GM18526 (cell line): ENCODE data around the gene TRIM29.

Experiments used
- POLR2A ChIP-seq: IDR thresholded peaks from 3 replicates; pipeline ENCODE4 v1.6.1; 2011; ENCODE audit not compliant: insufficient read length; ENCODE audit errors: extremely low read depth

TRIM29 gene

GRCh38 chr11:120147094-120147949 lies 9.4 kb upstream of the TRIM29 start:
- no peak for TF ChIP-seq POLR2A

- no peak for TF ChIP-seq POLR2A
These were observed 8.6 kb upstream of the TRIM29 start for GRCh38 chr11:120146413-120147093.

- no peak for TF ChIP-seq POLR2A
These were observed 6.6 kb upstream of the TRIM29 start for GRCh38 chr11:120144501-120144900.

- TF ChIP-seq POLR2A, result no peak
These were observed 4.7 kb upstream of the TRIM29 start for GRCh38 chr11:120142441-120143100.

- TF ChIP-seq POLR2A, result no peak
These were observed 4.0 kb upstream of the TRIM29 start for GRCh38 chr11:120141768-120142423.

GRCh38 chr11:120141113-120141767 lies 3.3 kb upstream of the TRIM29 start:
- TF ChIP-seq POLR2A, result no peak

DNA sequence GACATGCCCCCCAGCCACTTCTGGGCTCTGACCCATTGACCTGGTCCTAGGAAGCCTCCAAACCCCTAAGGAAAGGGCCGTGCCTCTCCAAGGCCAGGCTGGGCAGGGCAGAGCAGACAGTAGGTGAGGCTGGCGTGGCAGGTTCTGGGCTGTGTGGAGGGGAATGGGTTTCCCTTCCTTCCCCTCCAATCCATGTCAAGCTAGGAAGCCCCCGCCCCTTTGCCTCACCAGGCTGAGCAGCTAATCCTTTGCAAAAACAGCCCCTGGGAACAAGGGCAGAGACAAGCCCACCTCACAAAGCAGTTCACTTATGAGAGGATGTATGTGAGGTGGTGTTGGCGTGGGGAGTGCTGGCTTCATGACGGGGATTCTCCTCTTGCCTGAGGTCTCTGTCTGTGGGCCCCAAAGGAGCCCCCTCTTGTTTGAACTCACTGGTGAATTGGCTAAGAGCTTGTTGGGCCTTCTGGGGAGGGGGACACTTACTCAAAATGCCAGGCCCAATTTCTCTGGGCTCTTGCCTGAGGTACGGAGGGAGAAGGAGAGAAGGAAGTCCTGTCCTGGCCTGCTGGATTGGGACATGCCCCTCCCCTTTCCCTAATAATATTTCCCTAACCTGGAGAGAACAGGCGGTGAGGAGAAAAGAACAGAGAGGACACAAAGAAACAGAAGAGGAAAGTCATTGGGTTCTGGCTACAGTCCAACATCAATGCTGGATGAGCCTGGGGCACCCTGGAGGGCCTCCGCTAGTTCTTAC lies 1.6 kb upstream of the TRIM29 start:
- no peak for TF ChIP-seq POLR2A

DNA sequence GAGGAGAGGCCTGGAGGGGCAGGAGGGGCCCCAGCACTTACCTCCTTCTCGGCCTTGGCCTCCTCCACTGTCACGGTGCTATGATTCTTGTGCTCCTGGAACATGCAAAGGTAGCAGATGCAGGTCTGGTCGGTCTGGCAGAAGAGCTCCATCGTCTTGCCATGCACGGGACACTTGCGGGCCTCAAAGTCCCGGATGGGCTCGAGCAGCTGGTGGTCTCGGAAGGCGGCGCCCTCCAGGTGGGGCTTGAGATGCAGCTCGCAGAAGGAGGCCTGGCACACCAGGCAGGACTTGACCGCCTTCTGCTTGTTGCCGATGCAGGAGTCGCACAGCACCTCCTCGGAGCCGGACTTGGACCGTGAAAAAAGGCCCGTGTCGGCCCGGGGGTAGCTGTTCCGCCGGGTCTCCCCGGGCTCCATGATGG lies 714 bp downstream of the TRIM29 start:
- TF ChIP-seq POLR2A, result no peak

- no peak for TF ChIP-seq POLR2A
These were observed 1.6 kb downstream of the TRIM29 start for GRCh38 chr11:120136356-120136755.

- no peak for TF ChIP-seq POLR2A
These were observed 2.1 kb downstream of the TRIM29 start for GRCh38 chr11:120135838-120136237.

GRCh38 chr11:120134931-120135228 lies 3.0 kb downstream of the TRIM29 start:
- TF ChIP-seq POLR2A, result no peak

GRCh38 chr11:120134106-120134930 lies 3.6 kb downstream of the TRIM29 start:
- TF ChIP-seq POLR2A, result no peak
